K562 (cell line): ENCODE measurements around the gene MFSD8.

Experiments
- CLOCK ChIP-seq: fragments of 250-450 bp; sonication (Bioruptor Pico); IDR thresholded peaks from 2 replicates; pipeline ENCODE4 v1.4.0; 2020; ENCODE audit warnings: mild to moderate bottlenecking, moderate library complexity, borderline replicate concordance
- E2F3 ChIP-seq: fragments of 250-450 bp; sonication (Bioruptor Pico); IDR thresholded peaks from 2 replicates; pipeline ENCODE4 v1.4.0; 2020; ENCODE audit warnings: mild to moderate bottlenecking
- EP300 ChIP-seq: IDR thresholded peaks from 2 replicates; pipeline ENCODE4 v1.6.1; 2012; ENCODE audit warnings: low read length, improper control_type of control experiment
- FOXM1 ChIP-seq, 2 experiments: fragments of 450-650 bp in 1 of 2; sonication (generic) in 1 of 2; formaldehyde crosslinking in 1 of 2; IDR thresholded peaks; 2 replicates each; pipeline versions ENCODE4 v1.6.1 to v1.9.0; 2017 to 2022; ENCODE audit warnings: low read depth in 2 of 2, mild to moderate bottlenecking in 2 of 2, missing genetic modification reagents in 1 of 2, moderate library complexity in 1 of 2
- FOXP4 ChIP-seq: sonication (generic); formaldehyde crosslinking; IDR thresholded peaks from 2 replicates; pipeline ENCODE4 v1.8.0; 2022; ENCODE audit warnings: mild to moderate bottlenecking, missing genetic modification reagents, borderline replicate concordance
- PML ChIP-seq: IDR thresholded peaks from 2 replicates; pipeline ENCODE4 v1.6.1; 2012; ENCODE audit warnings: low read length, inconsistent platforms
- POLR2A ChIP-seq: fragments of 450-650 bp; conservative IDR thresholded peaks from 2 replicates; pipeline ENCODE4 v1.6.1; 2016
- RBM39 ChIP-seq: fragments of 200-400 bp; formaldehyde crosslinking; optimal IDR thresholded peaks from 2 replicates; pipeline ENCODE3; 2018; ENCODE audit warnings: low read depth, low read length
- RFX1 ChIP-seq: fragments of 450-650 bp; IDR thresholded peaks from 2 replicates; pipeline ENCODE4 v1.6.1; 2016; ENCODE audit warnings: mild to moderate bottlenecking, moderate library complexity
- TAF1 ChIP-seq: IDR thresholded peaks from 2 replicates; pipeline ENCODE4 v1.6.1; 2011; ENCODE audit warnings: mild to moderate bottlenecking, low read length, moderate library complexity; ENCODE audit not compliant: insufficient read depth, control insufficient read depth, severe bottlenecking; ENCODE audit errors: extremely low read depth
- YY1 ChIP-seq, 3 experiments: IDR thresholded peaks; 2 replicates each; pipeline ENCODE4 v1.6.1; 2011; ENCODE audit warnings: low read length in 2 of 3, mild to moderate bottlenecking in 2 of 3, moderate library complexity in 2 of 3, borderline replicate concordance in 1 of 3, control low read depth in 1 of 3, low read depth in 1 of 3; ENCODE audit not compliant: insufficient read depth in 3 of 3, insufficient replicate concordance in 2 of 3, control insufficient read depth in 1 of 3, insufficient read length in 1 of 3; ENCODE audit errors: extremely low read depth in 1 of 3
- ZBTB49 ChIP-seq: sonication (generic); formaldehyde crosslinking; IDR thresholded peaks from 2 replicates; pipeline ENCODE4 v1.8.0; 2022; ENCODE audit warnings: missing genetic modification reagents, mild to moderate bottlenecking, borderline replicate concordance
- ZFP36 ChIP-seq: fragments of 150-350 bp; IDR thresholded peaks from 2 replicates; pipeline ENCODE4 v1.6.1; 2018; ENCODE audit warnings: low read length, low read depth; ENCODE audit not compliant: partially characterized antibody

- no peak for TF ChIP-seq YY1 (IDR thresholded peaks at IDR 0.05; ENCODE audit: borderline replicate concordance in 1 of 3, control insufficient read depth in 1 of 3, extremely low read depth in 1 of 3, insufficient read depth in 3 of 3, insufficient read length in 1 of 3, insufficient replicate concordance in 2 of 3, low read depth in 1 of 3, low read length in 2 of 3)
- TF ChIP-seq POLR2A, result no peak
- no peak for TF ChIP-seq E2F3 (CRISPR knock-in tag)
- no peak for TF ChIP-seq EP300
- no peak for TF ChIP-seq PML
- TF ChIP-seq CLOCK (CRISPR knock-in tag), result no peak
- no peak for TF ChIP-seq FOXM1 (IDR thresholded peaks at IDR 0.05; ENCODE audit: low read depth)
- no peak for TF ChIP-seq FOXM1 (CRISPR knock-in tag; IDR thresholded peaks at IDR 0.05; ENCODE audit: low read depth)
- no peak for TF ChIP-seq FOXP4 (CRISPR knock-in tag)
- TF ChIP-seq RBM39, result no peak
- TF ChIP-seq ZFP36, result no peak
- no peak for TF ChIP-seq ZBTB49 (CRISPR knock-in tag)
- TF ChIP-seq TAF1, result no peak
- no peak for TF ChIP-seq RFX1
These were observed 96.8 kb downstream of the MFSD8 start for GRCh38 chr4:127868196-127868595.
